Endometrial microvascular endothelial cells (primary cell): ENCODE data around the gene SPANXN2. TPM values are rescaled to one million over a fixed set of nuclear protein-coding genes. Genes with fewer than 3 reads are reported as not detected.
"Not testable (repeated sequence)": the region's sequence is repeated elsewhere in the genome, so short reads cannot be mapped to it uniquely, and the experiment has no call there.

Experiments used
- in situ Hi-C: cut with HindIII; loops from 2 replicates; pipeline ENCODE4 v1.10.0; 2017; ENCODE audit warnings: low sequenced_read_pairs, low pct_unique_long_range_greater_than_20kb; ENCODE audit errors: inconsistent ontology term
- total RNA-seq: library from RNA; depleted of rRNA; stranded (reverse); fragments of >200 nt; gene quantifications from one replicate; pipeline ENCODE4 v1.2.3, GENCODE V29; 2015; ENCODE audit errors: inconsistent ontology term

Gene SPANXN2
- total RNA-seq: not detected

- in situ Hi-C loops: not testable (repeated sequence)
Observed at GRCh38 chrX:143720652-143721051, at the start of gene SPANXN2. TSS of gene SPANXN2 (minus strand) at chrX:143720752. CDS start at chrX:143720668, 84 bp downstream.

GRCh38 chrX:143768976-143769375 is 48.4 kb upstream of the SPANXN2 start:
- in situ Hi-C loops: no loop called here

DNA sequence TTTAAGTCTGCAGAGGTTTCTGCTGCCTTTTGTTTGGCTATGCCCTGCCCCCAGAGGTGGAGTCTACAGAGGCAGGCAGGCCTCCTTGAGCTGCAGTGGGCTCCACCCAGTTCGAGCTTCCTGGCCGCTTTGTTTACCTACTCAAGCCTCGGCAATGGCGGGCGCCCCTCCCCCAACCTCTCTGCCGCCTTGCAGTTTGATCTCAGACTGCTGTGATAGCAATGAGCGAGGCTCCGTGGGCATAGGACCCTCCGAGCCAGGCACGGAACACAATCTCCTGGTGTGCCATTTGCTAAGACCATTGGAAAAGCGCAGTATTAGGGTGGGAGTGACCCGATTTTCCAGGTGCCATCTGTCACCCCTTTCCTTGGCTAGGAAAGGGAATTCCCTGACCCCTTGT is 47.2 kb upstream of the SPANXN2 start:
- in situ Hi-C loops: not testable (repeated sequence)

- in situ Hi-C loops: no loop called here
Observed at GRCh38 chrX:143757887-143758286, 37.3 kb upstream of the SPANXN2 start.

DNA sequence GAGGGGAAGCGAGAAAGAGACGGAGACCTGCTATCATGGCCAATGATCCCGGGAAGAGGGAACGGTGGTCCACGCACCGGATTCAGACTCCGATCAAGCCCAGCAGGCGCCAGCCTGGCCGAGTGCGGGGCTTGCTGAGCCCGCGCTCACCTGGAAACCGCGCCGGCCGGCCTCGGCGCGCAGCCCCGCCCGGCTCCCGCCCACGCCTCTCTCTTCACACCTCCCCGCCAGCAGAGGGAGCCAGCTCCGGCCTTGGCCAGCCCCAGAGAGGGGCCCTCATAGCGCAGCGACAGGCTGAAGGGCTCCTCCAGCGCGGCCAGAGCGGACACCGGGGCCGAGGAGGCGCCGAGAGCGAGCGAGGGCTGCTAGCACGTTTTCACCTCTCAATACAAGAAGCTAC is 36.8 kb upstream of the SPANXN2 start:
- in situ Hi-C loops: no loop called here

DNA sequence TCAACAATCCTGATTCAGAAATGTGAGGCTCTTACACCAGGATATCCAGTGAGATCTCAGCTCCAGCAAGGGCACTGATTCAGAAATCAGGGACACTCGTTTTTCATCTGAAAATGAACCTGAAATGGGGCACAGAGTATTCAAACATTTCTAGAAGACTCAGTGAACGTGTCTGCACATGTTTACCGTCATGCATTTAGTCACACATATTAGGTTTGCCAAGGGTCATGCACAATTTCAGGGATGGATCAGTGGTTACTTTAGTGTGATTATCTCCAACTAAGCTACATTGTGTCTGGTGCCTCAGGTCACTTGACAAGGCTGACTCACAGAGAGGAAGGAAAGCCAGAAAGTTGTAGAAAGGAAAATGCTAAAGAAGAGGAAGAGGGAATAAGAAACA is 33.6 kb upstream of the SPANXN2 start:
- in situ Hi-C loops: no loop called here

GRCh38 chrX:143733866-143734265 is 13.3 kb upstream of the SPANXN2 start:
- in situ Hi-C loops: no loop called here

- in situ Hi-C loops: no loop called here
Observed at GRCh38 chrX:143726296-143726695, 5.7 kb upstream of the SPANXN2 start.

GRCh38 chrX:143701460-143701859 is 19.1 kb downstream of the SPANXN2 start:
- in situ Hi-C loops: no loop called here

DNA sequence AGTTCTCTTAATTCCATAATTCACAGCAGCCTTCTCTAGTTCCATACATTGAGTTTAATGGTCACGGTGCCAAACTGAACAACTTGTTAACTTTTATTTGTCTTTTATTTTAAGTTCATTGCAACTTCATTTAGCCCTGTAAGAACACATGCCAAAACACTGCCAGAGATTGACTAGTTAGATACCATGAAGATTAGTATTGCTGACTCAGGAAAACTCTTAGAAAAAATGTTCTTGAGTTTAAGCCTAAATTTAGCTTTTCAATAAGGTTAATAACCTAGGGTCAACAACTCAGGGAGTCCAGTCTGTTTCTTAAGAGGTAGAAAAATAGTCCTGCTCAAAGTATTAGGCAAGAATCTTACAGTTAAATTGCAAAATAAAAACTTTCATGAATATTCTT is 25.7 kb downstream of the SPANXN2 start:
- in situ Hi-C loops: no loop called here

DNA sequence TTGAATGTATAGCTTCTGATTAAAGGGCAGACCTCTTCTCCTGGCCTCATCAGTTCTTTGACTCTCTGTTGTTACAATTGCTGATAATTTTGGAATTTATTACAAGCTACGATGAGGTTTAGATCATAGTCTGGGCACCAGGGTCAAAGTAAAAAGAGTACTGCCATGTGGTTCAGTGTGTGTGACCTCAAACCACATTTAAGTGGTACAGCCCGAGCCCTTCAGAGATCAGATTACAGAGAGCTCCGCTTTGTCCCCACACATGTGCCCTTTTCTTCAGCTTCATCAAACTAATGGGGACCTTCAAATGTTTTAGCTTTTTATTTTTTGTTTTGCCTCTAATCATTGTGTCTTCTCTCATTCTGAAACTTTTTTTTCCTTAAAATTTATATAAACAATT is 37.1 kb downstream of the SPANXN2 start:
- in situ Hi-C loops: no loop called here

- in situ Hi-C loops: no loop called here
Observed at GRCh38 chrX:143674926-143675325, 45.6 kb downstream of the SPANXN2 start.

DNA sequence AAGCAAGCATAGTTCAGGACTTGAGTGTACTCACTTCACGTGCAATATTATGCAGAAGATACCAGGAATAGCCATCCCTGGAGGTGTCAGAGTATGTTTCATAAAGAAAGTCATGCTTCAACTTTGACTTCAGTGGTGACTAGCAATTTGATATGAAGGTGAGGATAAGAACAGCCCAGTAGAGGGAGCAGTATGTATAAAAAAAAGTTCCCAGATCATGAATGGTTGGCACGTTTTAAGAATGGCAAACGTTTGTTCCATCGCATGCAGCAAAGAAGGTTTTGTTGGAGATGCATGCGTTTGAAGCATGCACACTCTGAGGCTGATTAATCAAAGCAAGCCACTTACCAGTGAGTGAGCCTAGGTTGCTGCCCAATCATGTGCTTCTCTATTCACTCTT is 51.2 kb downstream of the SPANXN2 start:
- in situ Hi-C loops: no loop called here

DNA sequence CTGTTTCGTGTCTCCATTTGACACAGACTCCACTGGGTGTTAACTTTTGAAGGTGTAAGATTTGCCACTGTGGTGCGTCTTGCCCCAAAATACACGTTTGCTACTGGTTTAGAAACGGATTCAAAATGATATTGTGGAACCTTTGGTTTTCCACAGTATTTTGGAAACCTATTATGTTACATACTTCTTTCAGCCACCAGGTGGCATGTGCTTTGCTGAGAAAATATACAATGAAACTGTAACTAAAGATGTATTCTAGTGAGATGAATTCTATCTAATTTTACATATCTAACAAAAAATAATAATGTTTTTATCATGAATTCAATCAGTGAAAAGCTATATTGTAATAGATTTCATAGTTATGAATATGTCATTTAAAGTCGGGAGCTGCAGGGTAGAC is 56.2 kb downstream of the SPANXN2 start:
- in situ Hi-C loops: no loop called here

GRCh38 chrX:143663755-143664154 is 56.8 kb downstream of the SPANXN2 start:
- in situ Hi-C loops: no loop called here

Other genes with a start within 250 kb of the SPANXN2 start
- gene SPANXN3, start 203.3 kb downstream of the SPANXN2 start, total RNA-seq: not detected
- 3.1 TPM for gene SLITRK4, start 84.7 kb downstream of the SPANXN2 start, total RNA-seq
- not detected for gene UBE2NL, start 163.3 kb upstream of the SPANXN2 start, total RNA-seq